Neural cell (in vitro differentiated cells): ENCODE data around the gene GMPPA. TPM values are rescaled to one million over a fixed set of nuclear protein-coding genes. Genes with fewer than 3 reads are reported as not detected.

Experiments used
- H2AFZ ChIP-seq: fragments of 200-600, 300-800 bp; sonication (generic), shearing (Covaris generic); 2 replicates; pipeline ENCODE4 v1.6.0; 2014; ENCODE audit warnings: low read depth, mild to moderate bottlenecking, antibody characterized with exemption, low read length, moderate library complexity
- H3F3A ChIP-seq: fragments of 200-600 bp; shearing (Covaris generic); 2 replicates; pipeline ENCODE4 v1.6.1; 2016; ENCODE audit warnings: mild to moderate bottlenecking, moderate library complexity, mixed read lengths, antibody characterized with exemption, low read length; ENCODE audit not compliant: insufficient read depth, poor library complexity, severe bottlenecking
- H3K27ac ChIP-seq: fragments of 200-600, 300-800 bp; sonication (generic), shearing (Covaris generic); 2 replicates; pipeline ENCODE4 v1.5.1; 2014; ENCODE audit warnings: mild to moderate bottlenecking, low read length, moderate library complexity
- H3K27me3 ChIP-seq: fragments of 300-800, 200-600 bp; sonication (generic), shearing (Covaris generic); 2 replicates; pipeline ENCODE4 v1.6.0; 2014; ENCODE audit warnings: mild to moderate bottlenecking, low read depth, low read length, moderate library complexity; ENCODE audit not compliant: insufficient read depth
- H3K36me3 ChIP-seq: fragments of 300-800, 200-600 bp; sonication (generic), shearing (Covaris generic); 2 replicates; pipeline ENCODE4 v1.5.1; 2014; ENCODE audit warnings: mild to moderate bottlenecking, antibody characterized with exemption, low read length, moderate library complexity; ENCODE audit not compliant: insufficient read depth
- H3K4me2 ChIP-seq: fragments of 300-800, 200-600 bp; sonication (generic), shearing (Covaris generic); 2 replicates; pipeline ENCODE4 v1.6.0; 2014; ENCODE audit warnings: mild to moderate bottlenecking, low read length
- H3K4me3 ChIP-seq: fragments of 300-800, 200-600 bp; sonication (generic), shearing (Covaris generic); 2 replicates; pipeline ENCODE4 v1.5.1; 2014; ENCODE audit warnings: mild to moderate bottlenecking, low read length, moderate library complexity
- H3K79me2 ChIP-seq: fragments of 200-600 bp; shearing (Covaris generic); replicated peaks from 2 replicates; pipeline ENCODE4 v1.6.0; 2014; ENCODE audit warnings: mild to moderate bottlenecking, low read length, moderate library complexity; ENCODE audit not compliant: insufficient read depth
- H3K9ac ChIP-seq: fragments of 300-800, 200-600 bp; sonication (generic), shearing (Covaris generic); 2 replicates; pipeline ENCODE4 v1.6.1; 2016; ENCODE audit warnings: mild to moderate bottlenecking, low read length, mixed read lengths
- H3K9me2 ChIP-seq: fragments of 200-600 bp; shearing (Covaris generic); 2 replicates; pipeline ENCODE4 v1.6.1; 2016; ENCODE audit warnings: mild to moderate bottlenecking, low read length, mixed read lengths; ENCODE audit not compliant: insufficient read depth
- H3K9me3 ChIP-seq: fragments of 200-600, 300-800 bp; sonication (generic), shearing (Covaris generic); 2 replicates; pipeline ENCODE4 v1.6.1; 2016; ENCODE audit warnings: mild to moderate bottlenecking, mixed run types, low read length, moderate library complexity, mixed read lengths
- H4K20me1 ChIP-seq: fragments of 200-600 bp; shearing (Covaris generic); 2 replicates; pipeline ENCODE4 v1.6.1; 2016; ENCODE audit warnings: mild to moderate bottlenecking, mixed run types; ENCODE audit not compliant: insufficient read depth
- CTCF ChIP-seq: fragments of 450-650 bp; IDR thresholded peaks from 2 replicates; pipeline ENCODE4 v1.5.1; 2014; ENCODE audit warnings: antibody characterized with exemption, mild to moderate bottlenecking, moderate library complexity; ENCODE audit not compliant: poor library complexity, severe bottlenecking
- EP300 ChIP-seq: fragments of 450-650 bp; conservative IDR thresholded peaks from 2 replicates; pipeline ENCODE4 v1.6.1; 2014; ENCODE audit warnings: antibody characterized with exemption, mild to moderate bottlenecking, moderate library complexity; ENCODE audit not compliant: poor library complexity, severe bottlenecking
- EZH2 ChIP-seq: fragments of 200-600, 300-800 bp; shearing (Covaris generic), sonication (generic); IDR thresholded peaks from 2 replicates; pipeline ENCODE4 v1.6.1; 2014; ENCODE audit warnings: antibody characterized with exemption, low read length, borderline replicate concordance, mild to moderate bottlenecking; ENCODE audit not compliant: insufficient read depth, poor library complexity, severe bottlenecking
- MXI1 ChIP-seq: fragments of 450-650 bp; conservative IDR thresholded peaks from 2 replicates; pipeline ENCODE4 v1.6.1; 2014; ENCODE audit warnings: antibody characterized with exemption, mild to moderate bottlenecking; ENCODE audit not compliant: poor library complexity, severe bottlenecking
- POLR2AphosphoS5 ChIP-seq: IDR thresholded peaks from 2 replicates; pipeline ENCODE4 v1.6.1; 2012
- RAD21 ChIP-seq: fragments of 450-650 bp; conservative IDR thresholded peaks from 2 replicates; pipeline ENCODE4 v1.6.1; 2014; ENCODE audit warnings: antibody characterized with exemption, mild to moderate bottlenecking, moderate library complexity
- REST ChIP-seq: IDR thresholded peaks from 2 replicates; pipeline ENCODE4 v1.6.1; 2012; ENCODE audit warnings: borderline replicate concordance
- SMC3 ChIP-seq: fragments of 450-650 bp; conservative IDR thresholded peaks from 2 replicates; pipeline ENCODE4 v1.6.1; 2014; ENCODE audit warnings: antibody characterized with exemption, mild to moderate bottlenecking, moderate library complexity; ENCODE audit not compliant: poor library complexity
- TAF1 ChIP-seq: IDR thresholded peaks from 2 replicates; pipeline ENCODE4 v1.6.1; 2012; ENCODE audit warnings: low read depth
- polyA plus RNA-seq: library from polyadenylated mRNA; depleted of rRNA; stranded (reverse); fragments of >200 nt; gene quantifications from 2 replicates; pipeline ENCODE4 v1.2.3, GENCODE V29; 2014

The GMPPA gene
- polyA plus RNA-seq, 1 donor from 2014 or later, result 20.4 TPM

DNA sequence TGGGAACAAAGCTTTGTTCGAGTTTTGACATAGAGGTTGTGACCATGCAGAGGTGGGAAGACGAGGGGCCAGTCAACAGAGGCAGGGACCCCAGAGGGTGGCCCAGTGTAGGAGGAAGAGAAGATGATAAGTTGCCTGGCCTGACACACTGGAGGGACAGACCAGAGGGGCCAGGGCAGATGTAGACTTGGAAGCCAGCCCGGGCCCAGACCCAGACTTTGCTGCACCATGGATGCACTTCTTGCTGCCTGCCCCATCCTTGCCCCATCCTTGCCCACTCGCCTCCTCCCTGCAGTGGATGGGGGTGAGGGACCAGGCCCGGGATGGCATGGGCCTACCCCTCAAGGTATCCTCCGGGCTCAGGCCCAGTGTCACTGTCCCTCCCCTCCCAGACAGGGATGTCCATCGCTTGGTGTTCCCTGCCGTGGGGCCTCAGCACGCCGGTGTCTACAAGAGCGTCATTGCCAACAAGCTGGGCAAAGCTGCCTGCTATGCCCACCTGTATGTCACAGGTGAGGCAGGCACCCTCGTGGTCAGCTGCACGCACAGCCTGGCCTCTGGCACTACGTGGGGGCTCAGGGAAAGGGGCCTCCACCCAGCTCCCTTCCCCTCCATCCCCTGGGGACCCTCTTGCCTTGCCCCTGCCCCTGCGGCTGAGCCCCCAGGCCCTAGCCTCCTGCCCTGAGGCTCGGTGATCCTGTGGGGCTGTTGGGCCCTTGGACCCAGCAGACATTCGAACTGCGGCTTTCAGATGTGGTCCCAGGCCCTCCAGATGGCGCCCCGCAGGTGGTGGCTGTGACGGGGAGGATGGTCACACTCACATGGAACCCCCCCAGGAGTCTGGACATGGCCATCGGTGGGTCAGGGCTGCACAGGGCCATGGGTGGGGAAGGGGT lies 27.0 kb upstream of the GMPPA start:
- no peak overlapping the region for H3K27ac ChIP-seq
- H3K36me3 ChIP-seq, result no peaks in the 10 kb centered on the region

More for the DNA sequence above, 27.0 kb upstream of the GMPPA start:
- Histone ChIP-seq H3K27me3 (no peaks in the 10 kb centered on the region), H2AFZ (no peak overlapping the region), H3K9me3 (no peaks in the 10 kb centered on the region), H4K20me1 (no peaks in the 10 kb centered on the region), H3K9ac (no peak overlapping the region), H3K9me2 (no peaks in the 10 kb centered on the region), H3K79me2 (no peaks in the 10 kb centered on the region), H3F3A (no peaks in the 10 kb centered on the region), H3K4me2 (no peak overlapping the region), H3K4me3 (no peak overlapping the region)
- TF ChIP-seq EP300, result no peak
- TF ChIP-seq SMC3, result no peak
- no peak for TF ChIP-seq POLR2AphosphoS5
- TF ChIP-seq CTCF, result no peak
- no peak for TF ChIP-seq RAD21
- no peak for TF ChIP-seq EZH2
- TF ChIP-seq REST, result no peak
- TF ChIP-seq MXI1, result no peak
- no peak for TF ChIP-seq TAF1
